HG03565 (cell line): ENCODE data around the gene POLR1E.

ENCODE experiments used
- ATAC-seq: cut with Tn5 transposase; IDR thresholded peaks from one replicate; pipeline ENCODE4 v1.9.1; 2021; ENCODE audit warnings: mild to moderate bottlenecking, moderate library complexity; ENCODE audit not compliant: unreplicated experiment

POLR1E gene, protein sequence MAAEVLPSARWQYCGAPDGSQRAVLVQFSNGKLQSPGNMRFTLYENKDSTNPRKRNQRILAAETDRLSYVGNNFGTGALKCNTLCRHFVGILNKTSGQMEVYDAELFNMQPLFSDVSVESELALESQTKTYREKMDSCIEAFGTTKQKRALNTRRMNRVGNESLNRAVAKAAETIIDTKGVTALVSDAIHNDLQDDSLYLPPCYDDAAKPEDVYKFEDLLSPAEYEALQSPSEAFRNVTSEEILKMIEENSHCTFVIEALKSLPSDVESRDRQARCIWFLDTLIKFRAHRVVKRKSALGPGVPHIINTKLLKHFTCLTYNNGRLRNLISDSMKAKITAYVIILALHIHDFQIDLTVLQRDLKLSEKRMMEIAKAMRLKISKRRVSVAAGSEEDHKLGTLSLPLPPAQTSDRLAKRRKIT

DNA sequence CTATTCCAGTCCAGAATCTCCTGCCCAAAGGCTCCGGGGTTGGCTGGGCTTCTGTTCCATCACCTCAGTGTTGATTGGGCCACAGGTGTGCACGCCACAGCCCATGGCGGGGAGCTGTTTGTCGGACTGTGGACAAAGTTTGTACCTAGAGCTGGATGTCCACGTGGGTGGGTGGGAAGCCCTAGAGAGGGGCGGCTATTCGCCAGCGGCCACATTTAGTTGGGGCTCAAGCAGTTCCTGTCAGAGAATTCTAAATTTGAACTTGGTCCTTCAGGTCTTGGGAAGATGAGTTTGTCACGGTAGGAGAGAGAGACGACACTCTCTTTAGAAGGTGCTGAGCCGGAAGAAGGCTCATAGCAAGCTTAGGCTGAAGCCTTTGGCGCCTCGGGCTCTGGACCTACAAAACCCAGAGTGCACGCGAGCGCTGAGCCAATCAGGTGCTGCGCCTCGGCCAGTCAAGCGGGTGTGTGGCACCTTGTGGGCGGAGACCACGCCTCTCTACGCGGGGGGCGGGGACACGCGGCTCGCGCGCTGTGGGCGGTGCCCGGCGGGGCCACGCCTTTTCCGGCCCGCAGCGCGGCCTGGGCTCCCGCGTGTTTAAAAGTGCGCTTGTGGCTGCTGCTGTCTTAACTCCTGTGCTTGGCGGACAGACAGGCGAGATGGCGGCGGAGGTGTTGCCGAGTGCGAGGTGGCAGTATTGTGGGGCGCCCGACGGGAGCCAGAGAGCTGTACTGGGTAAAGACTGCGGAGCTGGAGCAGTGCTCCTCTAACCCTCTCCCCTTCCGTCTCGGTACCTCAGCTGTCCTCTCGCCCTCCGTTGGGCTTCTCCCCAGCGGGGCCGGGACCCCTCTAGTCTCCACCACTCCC, at the start of gene POLR1E:
Gene POLR1E (plus strand): TSS at position 560 of the 867 bp plus-strand sequence. CDS start 100 bp downstream, at position 660.
- peak; percentile 92 for ATAC-seq

DNA sequence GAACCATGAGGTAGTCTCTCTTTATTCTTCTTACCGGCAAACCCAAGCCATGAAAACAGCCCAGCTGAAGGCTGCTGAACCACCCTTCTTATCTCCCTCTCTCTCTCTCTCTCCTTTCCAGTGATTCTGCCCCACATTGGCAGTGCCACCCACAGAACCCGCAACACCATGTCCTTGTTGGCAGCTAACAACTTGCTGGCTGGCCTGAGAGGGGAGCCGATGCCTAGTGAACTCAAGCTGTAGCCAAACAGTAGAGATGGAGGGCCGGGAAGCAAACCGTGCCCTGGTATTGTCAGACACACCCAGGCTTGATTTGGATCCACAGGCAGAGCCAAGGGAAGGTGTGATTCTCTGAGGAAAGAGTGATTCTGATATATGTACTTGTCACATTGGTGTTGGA, 49.2 kb upstream of the POLR1E start:
- ATAC-seq, result no peak

DNA sequence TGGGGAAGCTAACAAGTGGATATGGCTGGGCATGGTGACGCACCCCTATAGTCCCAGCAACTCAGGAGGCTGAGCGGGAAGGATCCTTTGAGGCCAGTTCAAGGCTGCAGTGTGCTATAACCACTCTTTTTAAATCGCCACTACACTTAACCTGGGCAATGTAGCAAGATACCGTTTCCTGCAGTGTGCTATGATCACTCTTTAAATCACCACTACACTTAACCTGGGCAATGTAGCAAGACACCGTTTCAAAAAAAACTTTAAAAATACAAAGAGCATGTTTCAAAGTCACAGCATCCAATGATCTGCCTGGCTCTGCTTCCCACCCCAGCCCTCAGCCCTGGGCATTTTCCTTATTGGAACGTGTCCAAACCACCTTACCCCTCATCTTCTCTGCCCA, 48.7 kb upstream of the POLR1E start:
- no peak for ATAC-seq

DNA sequence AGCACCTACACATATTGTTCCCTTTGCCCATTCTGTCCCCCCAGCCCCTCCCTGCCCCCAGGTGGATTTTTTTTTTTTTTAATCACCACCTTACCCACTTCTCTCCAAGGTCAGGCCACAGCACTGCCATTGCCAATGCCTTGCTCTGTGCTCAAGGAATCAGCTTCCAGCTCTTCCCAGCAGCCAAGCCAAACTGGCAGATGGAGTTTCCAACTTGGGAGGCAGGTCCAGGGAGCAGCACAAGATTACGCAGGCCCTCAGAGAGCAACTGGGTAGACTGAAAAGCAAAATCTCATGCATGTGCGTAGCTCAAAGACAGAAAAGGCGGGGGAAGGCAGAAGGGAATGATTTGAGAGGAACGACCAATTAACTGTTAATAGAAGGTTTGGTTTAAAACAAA, 48.1 kb upstream of the POLR1E start:
- no peak for ATAC-seq

DNA sequence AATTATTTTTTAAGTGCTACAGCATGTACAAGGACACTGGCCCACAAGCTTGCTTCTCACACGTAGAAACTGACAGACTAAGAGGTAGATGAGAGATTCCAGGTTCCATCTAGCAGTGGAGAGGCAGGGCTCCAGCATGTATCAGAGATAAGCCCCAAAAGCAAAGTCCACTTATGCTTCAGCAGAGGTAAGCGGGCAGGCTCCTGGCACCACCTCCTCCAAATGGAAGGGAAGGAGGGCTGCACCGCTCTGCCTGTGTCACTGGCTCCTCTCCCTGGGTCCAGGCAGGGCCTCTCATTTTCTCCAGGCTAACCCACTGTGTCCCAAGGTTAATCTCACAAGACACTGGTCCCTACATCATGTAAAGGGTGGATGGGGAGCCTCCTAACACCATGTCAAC, 47.4 kb upstream of the POLR1E start:
- ATAC-seq, result no peak

DNA sequence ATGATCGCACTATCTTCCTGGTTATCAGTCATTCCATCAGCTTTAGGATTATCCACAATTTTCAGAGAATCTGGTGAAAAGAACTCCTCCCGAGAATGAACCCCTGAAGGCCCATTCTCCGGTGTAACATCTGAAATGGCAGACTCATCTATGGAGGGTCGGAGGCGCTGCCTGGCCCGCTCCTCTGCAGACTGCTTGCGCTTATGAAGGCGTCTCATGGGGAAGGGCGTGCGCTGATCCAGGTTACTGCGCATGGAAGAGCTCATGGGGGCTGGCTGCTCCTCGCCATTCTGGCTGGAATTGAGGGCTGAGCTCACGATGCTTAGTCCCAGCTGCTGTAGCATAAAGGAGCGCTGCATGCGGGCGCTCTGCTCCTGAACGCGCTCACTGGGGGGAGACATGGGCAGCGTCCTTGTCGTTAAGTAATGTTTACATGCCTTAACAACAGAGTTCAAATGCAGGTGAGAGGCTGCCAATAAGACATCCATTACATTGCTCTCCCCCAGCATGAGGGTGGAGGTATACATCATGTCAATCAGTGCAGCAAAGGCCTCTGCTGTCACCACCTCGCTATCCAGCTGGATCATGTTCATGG, 43.9 kb upstream of the POLR1E start:
- no peak for ATAC-seq

DNA sequence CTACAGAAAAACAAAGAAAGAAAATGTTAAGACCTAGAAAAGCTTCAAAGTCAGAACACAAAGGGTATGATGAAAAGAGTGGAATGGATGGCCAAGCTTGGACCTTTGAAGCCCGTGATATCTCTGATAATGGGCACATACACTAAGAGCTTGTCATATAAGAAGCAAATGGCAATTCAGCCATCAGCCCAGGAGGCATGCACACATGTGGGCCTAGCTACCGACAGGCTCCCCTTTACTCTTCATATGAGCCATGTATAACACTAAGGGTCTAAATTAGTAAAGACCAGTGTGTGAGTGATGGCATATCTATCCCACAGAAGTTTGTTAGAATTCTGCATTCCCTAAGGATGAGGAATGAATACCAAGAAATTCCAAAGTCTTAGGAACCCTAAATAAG, 43.2 kb upstream of the POLR1E start:
- ATAC-seq, result no peak

DNA sequence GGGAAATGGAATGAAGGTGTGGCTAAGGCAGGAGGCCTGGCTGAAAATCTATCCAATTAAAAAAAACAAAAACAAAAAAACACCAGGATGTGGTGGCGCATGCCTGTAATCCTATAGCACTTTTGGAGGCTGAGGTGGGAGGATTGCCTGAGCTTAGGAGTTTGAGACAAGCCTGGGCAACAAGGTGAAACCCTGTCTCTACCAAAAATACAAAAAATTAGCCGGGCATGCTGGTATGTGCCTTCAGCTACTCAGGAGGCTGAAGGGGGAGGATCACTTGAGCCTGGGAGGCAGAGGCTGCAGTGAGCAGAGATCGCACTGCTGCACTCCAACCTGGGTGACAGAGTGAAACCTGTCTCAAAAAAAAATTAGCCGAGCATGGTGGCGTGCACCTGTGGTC, 42.2 kb upstream of the POLR1E start:
- no peak for ATAC-seq

DNA sequence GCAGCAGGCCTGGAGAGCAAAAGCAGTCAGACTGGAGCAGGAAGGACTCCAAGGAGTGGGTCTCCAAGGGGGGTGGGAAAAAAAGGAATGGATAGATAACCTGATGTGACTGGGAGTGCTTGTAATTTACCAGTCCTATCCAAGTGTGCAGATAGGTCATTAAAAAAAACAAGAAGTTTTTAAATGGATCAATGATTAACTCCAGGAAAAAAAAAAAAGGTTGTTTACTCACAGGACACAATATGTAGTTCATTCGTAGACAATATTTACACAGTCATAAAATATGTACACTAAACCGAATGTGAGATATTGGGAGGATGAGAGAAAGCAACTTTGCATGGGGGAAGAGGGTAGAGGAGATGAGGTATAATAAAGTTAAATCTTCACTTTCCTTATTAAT, 40.9 kb upstream of the POLR1E start:
- no peak for ATAC-seq

DNA sequence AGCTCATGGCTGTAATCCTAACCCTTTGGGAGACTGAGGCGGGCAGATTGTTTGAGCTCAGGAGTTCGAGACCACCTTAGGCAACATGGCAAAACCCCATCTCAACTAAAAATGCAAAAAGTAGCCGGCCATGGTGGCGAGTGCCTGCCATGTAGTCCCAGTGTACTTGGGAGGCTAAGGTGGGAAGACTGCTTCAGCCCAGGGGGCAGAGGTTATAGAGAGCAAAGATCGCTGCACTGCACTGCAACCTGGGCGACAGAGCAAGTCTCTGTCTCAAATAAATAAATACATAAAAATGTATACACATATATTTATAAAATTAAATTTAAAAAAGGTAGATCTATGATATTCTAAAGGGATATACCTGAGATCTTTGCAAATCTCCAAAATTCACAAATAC, 39.9 kb upstream of the POLR1E start:
- ATAC-seq, result no peak

DNA sequence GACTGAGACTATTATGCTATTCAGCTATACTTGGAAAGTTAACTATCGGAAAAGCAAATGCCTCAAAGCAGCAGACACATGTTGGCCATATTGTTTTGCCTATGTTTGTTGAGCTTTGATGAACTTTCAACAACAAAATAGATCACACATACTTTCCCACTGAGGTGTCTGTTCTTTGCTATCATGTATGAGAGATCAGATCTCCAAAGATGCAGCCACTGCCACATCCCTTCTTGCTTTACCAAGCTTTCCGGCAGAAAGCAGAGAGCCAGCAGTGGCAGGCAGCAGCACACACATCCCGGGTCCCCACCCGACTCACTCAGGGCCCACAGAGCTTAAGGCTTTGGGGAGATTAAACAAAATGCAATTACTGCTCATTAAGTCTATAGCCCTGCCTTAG, 39.3 kb upstream of the POLR1E start:
- no peak for ATAC-seq

DNA sequence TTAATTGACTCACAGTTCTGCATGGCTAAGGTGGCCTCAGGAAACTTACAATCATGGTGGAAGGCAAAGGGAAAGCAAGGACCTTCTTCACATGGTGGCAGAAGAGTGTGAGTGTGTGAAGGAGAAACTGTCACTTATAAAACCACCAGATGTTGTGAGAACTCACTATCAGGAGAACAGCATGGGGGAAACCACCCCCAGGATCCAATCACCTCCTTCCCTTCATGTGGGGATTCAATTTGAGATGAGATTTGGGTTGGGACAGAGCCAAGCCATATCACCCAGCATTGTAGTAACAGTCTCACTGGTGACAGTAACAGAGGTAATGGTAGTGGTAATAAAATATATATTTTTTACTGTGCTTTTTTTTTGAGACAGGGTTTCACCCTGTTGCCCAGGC, 38.6 kb upstream of the POLR1E start:
- no peak for ATAC-seq

DNA sequence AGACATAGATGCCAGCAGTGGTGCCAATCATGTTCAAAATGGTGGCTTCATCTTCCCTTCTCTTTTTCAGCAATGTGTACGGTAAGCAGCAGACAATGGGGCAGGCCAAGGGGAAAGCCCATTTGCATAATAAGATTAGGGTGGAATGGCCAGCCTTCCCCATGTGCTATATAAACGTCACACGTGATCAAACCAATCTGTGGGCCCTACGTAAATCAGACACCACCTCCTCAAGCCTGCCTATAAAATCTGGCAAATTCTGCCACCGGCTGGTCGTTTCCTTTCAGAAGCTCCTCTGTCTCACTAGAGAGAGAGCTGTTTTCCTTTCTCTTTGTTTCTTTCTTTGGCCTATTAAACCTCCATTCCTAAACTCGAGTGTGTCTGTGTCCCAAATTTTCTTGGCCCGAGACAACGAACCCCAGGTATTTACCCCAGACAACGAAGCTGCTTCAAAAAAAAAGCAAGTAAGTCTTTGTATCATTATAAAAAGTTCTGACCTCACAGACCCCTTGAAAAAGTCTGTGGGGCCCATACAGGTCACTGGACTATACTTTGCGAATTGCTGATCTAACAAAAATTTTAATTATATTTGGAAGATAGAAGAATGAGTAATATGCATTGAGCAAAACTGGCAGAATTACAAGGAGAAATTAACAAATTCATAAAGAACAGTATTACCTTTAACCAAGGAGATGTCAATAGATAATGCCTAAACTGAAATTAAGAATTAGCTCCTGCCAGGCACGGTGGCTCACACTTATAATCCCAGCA, 35.7 kb upstream of the POLR1E start:
- ATAC-seq, result no peak

DNA sequence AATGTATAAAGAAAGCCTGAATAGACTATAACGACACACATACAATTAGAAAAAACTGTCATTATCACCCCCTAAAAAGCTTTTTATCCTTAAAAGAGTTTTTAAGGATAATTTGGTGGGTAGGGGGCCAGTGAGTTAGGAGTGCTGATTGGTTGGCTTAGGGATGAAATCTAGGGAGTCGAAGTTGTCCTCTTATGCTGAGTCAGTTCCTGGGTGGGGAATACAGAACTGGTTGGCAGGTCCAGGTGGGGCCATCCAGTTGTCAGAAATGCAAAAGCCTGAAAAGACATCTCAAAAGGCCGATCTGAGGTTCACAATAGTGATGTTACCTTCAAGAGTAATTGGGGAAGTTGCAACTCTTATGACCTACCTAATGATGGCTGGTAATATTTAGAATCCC, 34.1 kb upstream of the POLR1E start:
- ATAC-seq, result no peak

DNA sequence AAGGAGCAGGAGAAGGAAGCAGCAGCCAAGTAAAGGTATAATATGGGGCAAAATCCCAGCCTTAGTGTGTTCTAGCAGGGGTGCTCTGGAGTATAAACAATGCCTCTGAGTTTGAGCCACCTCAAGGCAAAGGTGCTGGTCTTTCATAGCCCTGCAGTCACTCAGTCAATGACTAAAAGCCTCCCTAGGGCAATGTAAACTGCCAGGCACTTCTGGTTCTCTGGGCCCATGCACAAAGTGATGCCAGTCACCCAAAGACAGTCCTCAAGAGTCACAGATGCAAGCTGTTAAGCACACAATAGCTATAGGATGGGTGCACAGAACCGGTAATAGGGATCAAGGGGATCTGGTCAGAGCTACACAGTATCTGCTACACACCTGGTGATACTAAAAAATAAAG, 33.1 kb upstream of the POLR1E start:
- no peak for ATAC-seq

DNA sequence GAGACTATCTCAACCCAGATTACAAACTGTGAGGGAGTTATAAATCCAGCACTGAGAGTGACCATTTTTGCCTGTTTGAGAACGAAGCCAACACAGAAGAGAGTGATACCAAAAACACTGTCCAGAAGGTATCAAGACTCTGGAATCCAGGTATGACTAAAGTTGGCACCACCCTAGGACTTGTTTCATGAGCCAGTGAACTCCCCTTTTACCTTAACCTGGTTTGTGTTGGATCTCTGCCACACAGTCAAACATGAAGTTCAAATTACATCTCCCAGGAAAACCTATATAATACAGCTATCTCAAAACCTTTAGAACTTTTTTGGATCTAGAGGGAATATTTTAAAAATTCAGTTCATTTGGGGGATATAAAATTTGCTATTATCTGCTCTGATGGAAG, 31.9 kb upstream of the POLR1E start:
- no peak for ATAC-seq

DNA sequence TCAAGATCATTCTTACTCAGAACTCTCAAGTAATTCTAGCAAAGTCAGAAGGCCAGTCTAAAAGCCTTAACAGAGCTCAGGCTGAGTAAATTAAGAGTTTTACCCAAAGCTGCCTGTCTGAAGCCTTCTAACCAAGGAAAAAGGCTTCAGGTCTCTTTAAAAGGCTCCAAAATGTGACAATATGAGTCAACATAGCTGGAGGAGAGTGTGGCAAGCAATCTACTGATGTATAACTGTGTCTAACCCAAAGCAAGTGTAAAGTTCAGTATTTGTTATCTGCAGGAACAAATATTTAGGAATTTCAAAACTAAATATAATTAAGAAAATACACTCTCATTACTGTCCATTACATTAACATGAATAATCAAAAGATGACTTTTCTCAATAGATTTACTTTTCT, 31.5 kb upstream of the POLR1E start:
- ATAC-seq, result no peak

DNA sequence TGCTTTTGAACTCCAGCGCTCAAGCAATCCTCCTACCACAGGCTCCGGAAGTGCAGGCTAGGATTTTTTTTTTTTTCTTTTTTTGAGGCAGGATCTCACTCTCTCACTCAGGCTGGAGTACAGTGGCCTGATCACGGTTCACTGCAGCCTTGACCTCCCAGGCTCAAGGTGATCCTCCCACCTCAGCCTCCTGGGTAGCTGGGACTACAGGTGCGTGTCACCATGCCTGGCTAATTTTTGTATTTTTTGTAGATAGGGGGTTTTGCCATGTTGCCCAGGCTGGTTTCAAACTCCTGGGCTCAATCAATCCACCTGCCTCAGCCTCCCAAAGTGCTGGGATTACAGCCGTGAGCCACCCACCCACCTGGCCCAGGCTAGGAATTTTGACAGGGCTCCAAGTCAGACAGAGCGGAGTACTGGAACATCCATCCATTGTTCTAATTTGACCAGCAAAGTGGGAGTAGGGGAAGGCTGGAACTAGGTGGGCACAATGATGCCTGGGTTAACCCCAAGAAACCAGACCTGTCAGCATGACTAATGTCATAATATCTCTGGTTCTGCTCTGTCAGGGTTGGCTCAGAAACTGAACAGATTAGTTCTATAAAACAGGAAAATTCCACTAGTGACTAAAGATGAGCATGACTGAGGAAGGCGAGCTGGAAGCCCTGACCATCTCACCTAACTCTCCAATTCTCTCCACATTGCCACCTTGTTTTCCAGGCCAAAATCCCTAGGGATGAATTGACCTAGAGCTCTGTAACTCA, 29.7 kb upstream of the POLR1E start:
- ATAC-seq, result no peak

DNA sequence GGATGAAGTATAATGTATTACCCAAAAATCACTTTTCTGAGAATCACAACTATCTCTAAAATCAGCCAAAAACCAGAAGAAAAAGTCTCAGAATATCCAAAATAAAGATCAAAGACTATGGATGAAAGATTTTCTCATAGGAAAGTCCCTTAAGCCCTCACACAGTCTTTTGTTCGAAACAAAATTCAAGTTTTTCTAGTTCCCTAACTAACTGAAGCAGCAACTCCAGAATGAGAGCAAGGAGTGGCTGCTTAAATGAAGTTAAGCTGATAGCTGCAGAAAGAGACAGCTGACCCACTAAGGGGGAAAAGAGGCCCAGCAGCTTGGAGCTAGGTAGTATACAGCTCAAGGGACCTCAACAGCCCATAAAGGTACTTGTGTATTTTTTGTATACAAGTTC, 28.9 kb upstream of the POLR1E start:
- ATAC-seq, result no peak

DNA sequence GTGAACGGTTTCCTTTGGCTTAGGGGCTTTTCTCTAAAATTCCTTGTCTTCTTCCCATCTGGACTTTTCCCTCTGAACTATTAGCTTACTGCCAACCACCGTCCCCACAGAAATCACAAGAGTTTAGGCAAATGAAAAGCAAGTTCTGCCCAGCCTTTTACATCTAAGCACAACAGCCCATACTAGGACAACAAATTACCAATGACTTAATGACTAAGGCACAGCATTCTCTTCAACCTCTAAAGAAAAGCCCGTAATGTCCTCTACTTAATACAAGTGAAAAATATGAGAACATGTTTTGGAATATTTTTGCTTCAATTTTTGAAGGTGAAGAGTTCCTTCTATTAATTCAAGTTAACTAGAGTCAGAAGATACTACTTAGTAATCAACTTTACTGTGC, 21.7 kb upstream of the POLR1E start:
- ATAC-seq, result no peak
